Ureter (tissue), 1 donor: ENCODE measurements around the gene FXYD5. TPM values are rescaled to one million over a fixed set of nuclear protein-coding genes. Genes with fewer than 3 reads are reported as not detected.

Source experiments
- DNase-seq: peaks from one replicate; pipeline ENCODE4 v3.0.0-alpha.2; 2020; ENCODE audit warnings: low spot score
- total RNA-seq: library from RNA; stranded (reverse); gene quantifications from one replicate; pipeline ENCODE4 v1.2.4, GENCODE V29; 2023
- donor health status: DM: yes; HTN: yes; CAD: no.

FXYD5 gene
- total RNA-seq, 1 donor from 2014 or later: 136 TPM

GRCh38 chr19:35177377-35178274 is 23.1 kb downstream of the FXYD5 start:
- no peak for DNase-seq

- DNase-seq: no peak
Measured at GRCh38 chr19:35178701-35179100, 24.2 kb downstream of the FXYD5 start.

GRCh38 chr19:35179830-35180229 is 25.3 kb downstream of the FXYD5 start:
- no peak for DNase-seq

GRCh38 chr19:35181387-35181786 is 26.9 kb downstream of the FXYD5 start:
- no peak for DNase-seq

- DNase-seq: no peak
Measured at GRCh38 chr19:35184267-35184666, 29.7 kb downstream of the FXYD5 start.

GRCh38 chr19:35184884-35185283 is 30.3 kb downstream of the FXYD5 start:
- DNase-seq: no peak

GRCh38 chr19:35194012-35194984 is 39.8 kb downstream of the FXYD5 start:
- DNase-seq: no peak

- peak; percentile 0 for DNase-seq
Measured at GRCh38 chr19:35195830-35196229, 41.3 kb downstream of the FXYD5 start.

- DNase-seq: peak; percentile 27
Measured at GRCh38 chr19:35196861-35197260, 42.3 kb downstream of the FXYD5 start.

- peak; percentile 3 for DNase-seq
Measured at GRCh38 chr19:35199481-35199880, 44.9 kb downstream of the FXYD5 start.

- peak; percentile 18 for DNase-seq
Measured at GRCh38 chr19:35202722-35203688, 48.5 kb downstream of the FXYD5 start.

GRCh38 chr19:35204799-35205732 is 50.5 kb downstream of the FXYD5 start:
- DNase-seq: peak; percentile 24

GRCh38 chr19:35205733-35206323 is 51.3 kb downstream of the FXYD5 start:
- DNase-seq: no peak

- peak; percentile 20 for DNase-seq
Measured at GRCh38 chr19:35206379-35206778, 51.8 kb downstream of the FXYD5 start.

GRCh38 chr19:35206855-35207254 is 52.3 kb downstream of the FXYD5 start:
- peak; percentile 15 for DNase-seq

GRCh38 chr19:35207391-35207871 is 52.9 kb downstream of the FXYD5 start:
- DNase-seq: peak; percentile 54

- peak; percentile 28 for DNase-seq
Measured at GRCh38 chr19:35208121-35208520, 53.6 kb downstream of the FXYD5 start.

- DNase-seq: no peak
Measured at GRCh38 chr19:35209646-35210045, 55.1 kb downstream of the FXYD5 start.

GRCh38 chr19:35211545-35212230 is 57.2 kb downstream of the FXYD5 start:
- DNase-seq: peak; percentile 54
